Activated CD8-positive, alpha-beta memory T cell treated with anti-CD3 and anti-CD28 coated beads for 36 hours (primary cell): ENCODE results near the gene POLL. TPM values are rescaled to one million over a fixed set of nuclear protein-coding genes. Genes with fewer than 3 reads are reported as not detected.
"Not testable (repeated sequence)": the region's sequence is repeated elsewhere in the genome, so short reads cannot be mapped to it uniquely, and the experiment has no call there.

Source experiments
- CTCF ChIA-PET: fragments of 350-600 bp; sonication (Branson Sonifier 250); formaldehyde crosslinking; loops from one replicate; lab custom pipeline; 2021; ENCODE audit warnings: antibody characterized with exemption; lab: Charles Lee
- POLR2A ChIA-PET: fragments of 350-600 bp; sonication (Branson Sonifier 250); formaldehyde crosslinking; loops from one replicate; lab custom pipeline; 2021; ENCODE audit warnings: antibody characterized with exemption; lab: Charles Lee
- total RNA-seq, 2 experiments: library from RNA; stranded (reverse); gene quantifications; one replicate each; pipeline ENCODE4 v1.2.3, GENCODE V29; 2021

POLL gene
- total RNA-seq, 2 experiments from 2014 or later, result 33.5 to 34.5 TPM

- ChIA-PET POLR2A (no interaction called here), CTCF (no interaction called here)
Observed at GRCh38 chr10:101612872-101613271, 24.8 kb upstream of the POLL start.

- CTCF ChIA-PET, result no interaction called here
- POLR2A ChIA-PET, result no interaction called here
Observed at GRCh38 chr10:101612086-101612485, 24.0 kb upstream of the POLL start.

- POLR2A ChIA-PET, result no interaction called here
Observed at GRCh38 chr10:101611096-101611905, 23.2 kb upstream of the POLL start.

GRCh38 chr10:101609481-101609880 is 21.4 kb upstream of the POLL start:
- CTCF ChIA-PET, result interaction anchor here (0.6 kb wide), 1 partner anchor 1183 kb away, joined by 3 read pairs; no protein-coding TSS in a partner anchor
- POLR2A ChIA-PET, result no interaction called here

More at GRCh38 chr10:101611096-101611905, 23.2 kb upstream of the POLL start:
- CTCF ChIA-PET, result interaction anchor here (1.0 to 1.6 kb wide), 2 partner anchors 9 to 170 kb away, joined by 3 to 7 read pairs; no protein-coding TSS in a partner anchor

- CTCF ChIA-PET, result no interaction called here
- POLR2A ChIA-PET, result no interaction called here
Observed at GRCh38 chr10:101607124-101607523, 19.1 kb upstream of the POLL start.

GRCh38 chr10:101602761-101603398 is 14.8 kb upstream of the POLL start:
- ChIA-PET CTCF (interaction anchor here (0.7 to 3.5 kb wide), 8 partner anchors 8 to 239 kb away, joined by 3 to 32 read pairs (median 4); partner anchors contain the start of genes DPCD, NPM3 and POLL), POLR2A (interaction anchor here (0.7 kb wide), 1 partner anchor 269 kb away, joined by 3 read pairs; no protein-coding TSS in a partner anchor)

- POLR2A ChIA-PET, result no interaction called here
- CTCF ChIA-PET, result interaction anchor here (1.6 to 3.5 kb wide), 3 partner anchors 13 to 181 kb away, joined by 5 to 32 read pairs (median 12); partner anchors contain the start of genes DPCD, NPM3 and POLL
Observed at GRCh38 chr10:101601541-101601940, 13.5 kb upstream of the POLL start.

GRCh38 chr10:101597091-101597900 is 9.2 kb upstream of the POLL start:
- POLR2A ChIA-PET, result no interaction called here

GRCh38 chr10:101595591-101596433 is 7.8 kb upstream of the POLL start:
- CTCF ChIA-PET, result interaction anchor here (1.2 to 2.0 kb wide), 4 partner anchors 26 to 324 kb away, joined by 3 to 7 read pairs (median 4); partner anchors contain the start of gene NPM3
- POLR2A ChIA-PET, result no interaction called here

More at GRCh38 chr10:101597091-101597900, 9.2 kb upstream of the POLL start:
- CTCF ChIA-PET, result interaction anchor here (0.9 to 2.0 kb wide), 2 partner anchors 184 to 383 kb away, joined by 3 to 5 read pairs; no protein-coding TSS in a partner anchor

- POLR2A ChIA-PET, CTCF ChIA-PET: not testable (repeated sequence)
Observed at GRCh38 chr10:101593331-101593730, 5.3 kb upstream of the POLL start.

GRCh38 chr10:101588879-101589278 is 822 bp upstream of the POLL start:
- CTCF ChIA-PET, result interaction anchor here (1.1 to 3.0 kb wide), 2 partner anchors 13 to 447 kb away, joined by 4 to 12 read pairs; no protein-coding TSS in a partner anchor
- POLR2A ChIA-PET, result no interaction called here

GRCh38 chr10:101585841-101586240 is 2.2 kb downstream of the POLL start:
- ChIA-PET POLR2A (interaction anchor here (0.5 to 0.6 kb wide), 2 partner anchors 223 to 404 kb away, joined by 3 to 4 read pairs; no protein-coding TSS in a partner anchor), CTCF (interaction anchor here (1.3 to 2.6 kb wide), 2 partner anchors 15 to 17 kb away, joined by 5 to 8 read pairs; no protein-coding TSS in a partner anchor)

- CTCF ChIA-PET, result interaction anchor here (1.7 kb wide), 1 partner anchor 11 kb away, joined by 5 read pairs; no protein-coding TSS in a partner anchor
- POLR2A ChIA-PET, result no interaction called here
Observed at GRCh38 chr10:101580486-101581399, 7.3 kb downstream of the POLL start.

GRCh38 chr10:101579516-101579870 is 8.6 kb downstream of the POLL start:
- CTCF ChIA-PET, result interaction anchor here (2.6 kb wide), 1 partner anchor 9 kb away, joined by 9 read pairs; no protein-coding TSS in a partner anchor

GRCh38 chr10:101578803-101579515 is 9.1 kb downstream of the POLL start:
- CTCF ChIA-PET, result interaction anchor here (2.6 kb wide), 1 partner anchor 9 kb away, joined by 9 read pairs; no protein-coding TSS in a partner anchor
- POLR2A ChIA-PET, result no interaction called here

More at GRCh38 chr10:101579516-101579870, 8.6 kb downstream of the POLL start:
- POLR2A ChIA-PET, result no interaction called here

GRCh38 chr10:101578192-101578591 is 9.9 kb downstream of the POLL start:
- ChIA-PET POLR2A (no interaction called here), CTCF (interaction anchor here (2.6 kb wide), 1 partner anchor 8 kb away, joined by 9 read pairs; no protein-coding TSS in a partner anchor)
